Trophoblast cell (in vitro differentiated cells and primary cell): ENCODE data around the gene PMM1.

Source experiments
- DNase-seq, 2 donors: peaks; one replicate each; pipeline ENCODE4 v3.0.0-alpha.2; 2016
- H2AFZ ChIP-seq: 2 replicates; pipeline ENCODE4 v1.6.1; 2013; ENCODE audit warnings: low read length, moderate library complexity, mild to moderate bottlenecking; ENCODE audit not compliant: insufficient read depth, poor library complexity
- H2AK5ac ChIP-seq: 2 replicates; pipeline ENCODE4 v1.6.1; 2013; ENCODE audit warnings: mild to moderate bottlenecking, low read length
- H2BK120ac ChIP-seq: 2 replicates; pipeline ENCODE4 v1.6.1; 2013; ENCODE audit warnings: low read length, mild to moderate bottlenecking, moderate library complexity; ENCODE audit not compliant: insufficient read depth, poor library complexity
- H2BK12ac ChIP-seq: 2 replicates; pipeline ENCODE4 v1.6.1; 2013; ENCODE audit warnings: mild to moderate bottlenecking, low read length, moderate library complexity
- H2BK5ac ChIP-seq: 2 replicates; pipeline ENCODE4 v1.6.1; 2013; ENCODE audit warnings: low read length, low read depth, moderate library complexity, mild to moderate bottlenecking; ENCODE audit not compliant: poor library complexity
- H3K14ac ChIP-seq: 2 replicates; pipeline ENCODE4 v1.6.1; 2013; ENCODE audit warnings: mild to moderate bottlenecking, low read length
- H3K18ac ChIP-seq: 2 replicates; pipeline ENCODE4 v1.6.1; 2013; ENCODE audit warnings: mild to moderate bottlenecking, low read length
- H3K23ac ChIP-seq: 2 replicates; pipeline ENCODE4 v1.6.1; 2013; ENCODE audit warnings: low read length
- H3K27ac ChIP-seq: 2 replicates; pipeline ENCODE4 v1.5.1; 2013; ENCODE audit warnings: low read depth, mild to moderate bottlenecking, inconsistent platforms, low read length, moderate library complexity
- H3K27me3 ChIP-seq: 2 replicates; pipeline ENCODE4 v1.6.1; 2013; ENCODE audit warnings: inconsistent platforms, mild to moderate bottlenecking, low read length, moderate library complexity; ENCODE audit not compliant: insufficient read depth
- H3K36me3 ChIP-seq, 2 experiments: 1 replicate in 1 of 2; 2 replicates in 1 of 2; pipeline ENCODE4 v1.6.1; 2013; ENCODE audit warnings: low read length in 2 of 2, mild to moderate bottlenecking in 2 of 2, moderate library complexity in 1 of 2; ENCODE audit not compliant: insufficient read depth in 2 of 2, control insufficient read depth in 1 of 2
- H3K4ac ChIP-seq: 2 replicates; pipeline ENCODE4 v1.6.1; 2013; ENCODE audit warnings: low read depth, mild to moderate bottlenecking, low read length, moderate library complexity
- H3K4me1 ChIP-seq, 2 experiments: 1 replicate in 1 of 2; 2 replicates in 1 of 2; pipeline ENCODE4 v1.6.1; 2013; ENCODE audit warnings: low read length in 2 of 2, mild to moderate bottlenecking in 2 of 2, moderate library complexity in 1 of 2; ENCODE audit not compliant: insufficient read depth in 2 of 2, control insufficient read depth in 1 of 2
- H3K4me2 ChIP-seq: 2 replicates; pipeline ENCODE4 v1.6.1; 2013; ENCODE audit warnings: inconsistent platforms, mild to moderate bottlenecking, low read length, moderate library complexity
- H3K4me3 ChIP-seq: 2 replicates; pipeline ENCODE4 v1.5.1; 2013; ENCODE audit warnings: mild to moderate bottlenecking, low read depth, low read length, inconsistent platforms
- H3K79me1 ChIP-seq: one replicate; pipeline ENCODE4 v1.6.1; 2013; ENCODE audit warnings: low read length
- H3K79me2 ChIP-seq: 2 replicates; pipeline ENCODE4 v1.6.1; 2013; ENCODE audit warnings: low read length, mild to moderate bottlenecking; ENCODE audit not compliant: control insufficient read depth, insufficient read depth, poor library complexity
- H3K9ac ChIP-seq: 2 replicates; pipeline ENCODE4 v1.6.1; 2013; ENCODE audit warnings: mild to moderate bottlenecking, low read length
- H3K9me3 ChIP-seq: 2 replicates; pipeline ENCODE4 v1.6.1; 2013; ENCODE audit warnings: low read depth, mild to moderate bottlenecking, control low read depth, inconsistent platforms, low read length; ENCODE audit not compliant: insufficient read depth
- H4K12ac ChIP-seq: 2 replicates; pipeline ENCODE4 v1.6.1; 2013; ENCODE audit warnings: low read depth, mild to moderate bottlenecking, low read length, moderate library complexity
- H4K8ac ChIP-seq: 2 replicates; pipeline ENCODE4 v1.6.1; 2013; ENCODE audit warnings: low read depth, mild to moderate bottlenecking, low read length, moderate library complexity
- H4K91ac ChIP-seq: one replicate; pipeline ENCODE4 v1.6.1; 2013; ENCODE audit warnings: low read depth, mild to moderate bottlenecking, low read length, moderate library complexity
- WGBS: extraction: QIAGEN DNeasy Blood & Tissue Kit; methylation state at CpG from one replicate; pipeline ENCODE4 v1.1.7; 2013; ENCODE audit warnings: missing lambda C conversion rate; ENCODE audit not compliant: insufficient read length, insufficient coverage; ENCODE audit errors: extremely low coverage; 5-methylcytosine and 5-hydroxymethylcytosine counted together

Gene PMM1

GRCh38 chr22:41579997-41580355 lies 9.7 kb downstream of the PMM1 start:
- Histone ChIP-seq H3K4me1 (no peaks in the 10 kb centered on the region), H3K9ac (no peak overlapping the region), H3K79me1 (no peaks in the 10 kb centered on the region), H2BK5ac (no peak overlapping the region), H4K8ac (no peak overlapping the region), H3K14ac (no peak overlapping the region), H3K27ac (no peak overlapping the region), H3K23ac (no peak overlapping the region), H2AK5ac (no peak overlapping the region), H4K12ac (no peak overlapping the region), H3K4ac (no peak overlapping the region), H3K9me3 (no peaks in the 10 kb centered on the region), H3K4me2 (no peak overlapping the region), H3K27me3 (no peaks in the 10 kb centered on the region), H4K91ac (no peak overlapping the region), H3K18ac (no peak overlapping the region), H3K79me2 (no peaks in the 10 kb centered on the region), H2BK120ac (no peak overlapping the region), H3K36me3 (peaks cover 54 to 69% of the 10 kb centered on the region in 2 experiments), H2BK12ac (no peak overlapping the region), H3K4me3 (no peak overlapping the region), H2AFZ (no peak overlapping the region)
- no peak for DNase-seq
- no CpG with 5 or more reads among the region's 6 CpGs for WGBS

DNA sequence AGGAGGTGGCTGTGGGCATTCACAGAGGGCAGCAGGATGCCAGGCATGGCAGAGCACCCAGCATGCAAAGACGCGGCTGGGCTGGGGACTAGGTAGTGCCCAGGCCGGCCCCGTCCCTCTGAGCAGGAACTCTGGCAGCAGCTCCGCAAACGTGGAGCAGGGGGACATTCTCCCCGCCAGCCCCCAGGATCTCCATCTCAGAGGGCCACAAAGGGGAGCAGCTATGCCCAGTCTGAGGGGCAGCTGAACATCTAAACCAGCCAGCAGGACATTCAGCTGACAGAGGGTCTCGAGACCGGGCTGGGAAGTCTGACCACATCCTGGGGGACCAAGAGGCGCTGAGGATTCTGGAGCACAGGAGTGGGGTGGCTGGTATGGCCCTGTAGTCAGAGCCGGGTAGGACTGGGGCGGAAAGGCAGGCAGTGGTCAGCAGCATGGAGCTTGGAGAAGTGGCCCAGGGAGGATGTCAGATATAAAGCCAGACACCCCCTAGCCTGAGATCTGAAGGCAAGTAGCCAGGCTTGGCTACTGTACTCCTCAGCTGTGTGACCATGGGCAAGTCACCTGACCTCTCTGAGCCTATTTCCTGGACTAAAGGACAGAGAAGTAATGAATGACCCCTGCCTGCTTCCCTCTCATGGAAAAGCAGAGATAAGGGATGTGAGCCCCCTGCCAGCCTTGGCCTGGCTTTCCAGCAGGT lies 10.2 kb downstream of the PMM1 start:
- Histone ChIP-seq H3K4me3 (no peak overlapping the region), H2AFZ (no peak overlapping the region), H3K27ac (no peak overlapping the region), H3K18ac (no peak overlapping the region), H3K36me3 (peaks cover 53 to 69% of the 10 kb centered on the region in 2 experiments), H3K27me3 (no peaks in the 10 kb centered on the region), H3K4me2 (no peak overlapping the region), H4K91ac (no peak overlapping the region), H2AK5ac (no peak overlapping the region), H3K14ac (no peak overlapping the region), H4K8ac (no peak overlapping the region), H2BK120ac (no peak overlapping the region), H3K9ac (no peak overlapping the region), H3K79me1 (no peaks in the 10 kb centered on the region), H3K79me2 (no peaks in the 10 kb centered on the region), H2BK12ac (no peak overlapping the region), H3K4me1 (no peaks in the 10 kb centered on the region), H3K4ac (no peak overlapping the region), H4K12ac (no peak overlapping the region), H3K23ac (no peak overlapping the region), H3K9me3 (no peaks in the 10 kb centered on the region), H2BK5ac (no peak overlapping the region)
- no CpG with 5 or more reads among the region's 12 CpGs for WGBS
- no peak for DNase-seq

DNA sequence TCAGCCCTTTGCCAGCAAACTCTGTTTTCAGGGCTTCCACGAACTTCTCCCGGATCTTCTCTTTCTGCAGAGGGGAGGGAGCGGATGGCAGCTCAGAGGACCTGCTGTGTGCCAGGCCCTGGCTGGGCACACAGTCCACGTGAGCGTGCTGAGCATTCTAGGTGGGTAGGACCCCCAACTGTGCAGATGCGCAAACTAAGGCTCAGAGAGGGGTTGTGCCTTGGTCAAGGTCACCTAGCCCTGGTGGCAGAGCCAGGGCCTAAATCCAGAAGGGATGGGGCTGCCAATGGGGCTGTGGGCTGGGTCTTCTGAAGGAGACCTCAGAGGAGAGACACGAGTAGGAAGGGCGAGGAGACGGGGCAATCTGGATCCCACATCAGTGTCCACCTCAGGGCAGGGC lies 10.8 kb downstream of the PMM1 start:
- Histone ChIP-seq H3K27ac (no peak overlapping the region), H2AK5ac (no peak overlapping the region), H3K4me2 (no peak overlapping the region), H3K79me2 (no peaks in the 10 kb centered on the region), H3K4ac (no peak overlapping the region), H3K79me1 (no peaks in the 10 kb centered on the region), H4K91ac (no peak overlapping the region), H3K36me3 (peaks cover 53 to 63% of the 10 kb centered on the region in 2 experiments), H3K9ac (no peak overlapping the region), H3K4me1 (no peaks in the 10 kb centered on the region), H3K14ac (no peak overlapping the region), H2AFZ (no peak overlapping the region), H2BK5ac (no peak overlapping the region), H4K12ac (no peak overlapping the region), H3K23ac (no peak overlapping the region), H3K27me3 (no peaks in the 10 kb centered on the region), H2BK12ac (no peak overlapping the region), H2BK120ac (no peak overlapping the region), H3K4me3 (no peak overlapping the region), H3K9me3 (no peaks in the 10 kb centered on the region), H4K8ac (no peak overlapping the region), H3K18ac (no peak overlapping the region)
- WGBS = no CpG with 5 or more reads among the region's 9 CpGs
- DNase-seq = no peak

DNA sequence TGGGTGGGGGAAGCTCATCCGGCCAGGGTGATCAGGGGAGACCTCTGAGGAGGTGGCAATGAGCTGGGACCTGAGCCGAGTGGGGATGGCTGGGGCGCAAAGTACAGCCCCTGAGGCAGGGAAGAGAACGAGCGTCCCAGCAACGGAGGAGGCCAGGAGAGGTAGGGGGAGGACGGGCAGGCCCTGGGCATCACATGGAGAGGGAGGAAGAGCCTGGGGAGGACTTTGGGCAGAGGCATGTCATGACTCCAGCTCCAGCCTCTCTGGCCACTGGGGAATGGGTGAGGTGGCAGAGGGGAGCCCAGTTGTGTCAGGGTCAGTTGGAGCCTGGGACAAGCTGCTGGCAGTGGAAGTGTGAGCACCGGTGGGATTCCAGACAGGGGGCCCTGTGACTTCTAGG lies 11.5 kb downstream of the PMM1 start:
- Histone ChIP-seq H3K27ac (no peak overlapping the region), H3K27me3 (no peaks in the 10 kb centered on the region), H3K18ac (no peak overlapping the region), H3K23ac (no peak overlapping the region), H4K91ac (no peak overlapping the region), H2BK120ac (no peak overlapping the region), H3K36me3 (peaks cover 48 to 58% of the 10 kb centered on the region in 2 experiments), H3K4ac (no peak overlapping the region), H2BK5ac (no peak overlapping the region), H3K9me3 (no peaks in the 10 kb centered on the region), H3K4me3 (no peak overlapping the region), H3K4me1 (no peaks in the 10 kb centered on the region), H2BK12ac (no peak overlapping the region), H4K8ac (no peak overlapping the region), H3K79me2 (no peaks in the 10 kb centered on the region), H2AK5ac (no peak overlapping the region), H3K4me2 (no peak overlapping the region), H4K12ac (no peak overlapping the region), H2AFZ (no peak overlapping the region), H3K14ac (no peak overlapping the region), H3K79me1 (no peaks in the 10 kb centered on the region), H3K9ac (no peak overlapping the region)
- no CpG with 5 or more reads among the region's 8 CpGs for WGBS
- DNase-seq = no peak
